Activated B cell treated with CpG ODN at 0.5 μM for 24 hours (primary cell): ENCODE measurements around the gene IFNA1. TPM values are rescaled to one million over a fixed set of nuclear protein-coding genes. Genes with fewer than 3 reads are reported as not detected.

ENCODE experiments used
- ATAC-seq: fragments of 200-7000 bp; cut with Tn5 transposase; one replicate; pipeline ENCODE4 v1.10.0; 2021; ENCODE audit warnings: low read depth, mild to moderate bottlenecking, moderate library complexity
- CTCF ChIA-PET: fragments of 350-600 bp; sonication (Branson Sonifier 250); formaldehyde crosslinking; loops from one replicate; lab custom pipeline; 2021; ENCODE audit warnings: antibody characterized with exemption; lab: Charles Lee
- POLR2A ChIA-PET: fragments of 350-600 bp; sonication (Branson Sonifier 250); formaldehyde crosslinking; loops from one replicate; lab custom pipeline; 2021; ENCODE audit warnings: antibody characterized with exemption; lab: Charles Lee
- DNase-seq: peaks from one replicate; pipeline ENCODE4 v3.0.0; 2022
- H3K27ac Mint-ChIP-seq: one replicate; pipeline ENCODE4 v1.8.0; 2020; ENCODE audit warnings: mixed read lengths
- H3K27me3 Mint-ChIP-seq: one replicate; pipeline ENCODE4 v1.8.0; 2021; ENCODE audit warnings: mixed read lengths
- H3K36me3 Mint-ChIP-seq: one replicate; pipeline ENCODE4 v1.8.0; 2021; ENCODE audit warnings: low read depth, mixed read lengths
- H3K4me1 Mint-ChIP-seq: one replicate; pipeline ENCODE4 v1.8.0; 2021; ENCODE audit warnings: mixed read lengths
- H3K4me3 Mint-ChIP-seq: one replicate; pipeline ENCODE4 v1.8.0; 2020; ENCODE audit warnings: mild to moderate bottlenecking, mixed read lengths
- H3K9me3 Mint-ChIP-seq: one replicate; pipeline ENCODE4 v1.8.0; 2020; ENCODE audit warnings: mixed read lengths
- CTCF ChIP-seq: fragments of 200-600 bp; IDR thresholded peaks from one replicate; pipeline ENCODE4 v1.8.0; 2022; ENCODE audit warnings: antibody characterized with exemption, mild to moderate bottlenecking
- intact Hi-C: fragments of 100-400 bp; cut with micrococcal nuclease; formaldehyde crosslinking; loops from one replicate; pipeline ENCODE4 v1.15.1; 2024
- total RNA-seq: library from RNA; stranded (reverse); gene quantifications from 2 replicates; pipeline ENCODE4 v1.2.3, GENCODE V29; 2022

IFNA1 gene
- total RNA-seq, 1 donor from 2014 or later: not detected

GRCh38 chr9:21402386-21403251 lies 37.6 kb upstream of the IFNA1 start:
- peak overlapping the region; percentile 42 for H3K4me3 Mint-ChIP-seq
- H3K27me3 Mint-ChIP-seq: peaks cover 53% of the 10 kb centered on the region
- H3K27ac Mint-ChIP-seq: no peak overlapping the region
- no peak for DNase-seq
- H3K4me1 Mint-ChIP-seq: peaks cover 11% of the 10 kb centered on the region
- no peak for TF ChIP-seq CTCF
- no peaks in the 10 kb centered on the region for H3K36me3 Mint-ChIP-seq
- H3K9me3 Mint-ChIP-seq: no peaks in the 10 kb centered on the region
- POLR2A ChIA-PET: no interaction called here
- intact Hi-C loops: loop anchor here (2.0 kb wide), 1 partner anchor 14 kb away; no protein-coding TSS in a partner anchor
- no peak for ATAC-seq
- CTCF ChIA-PET: interaction anchor here (0.5 to 1.8 kb wide), 4 partner anchors 9 to 76 kb away, joined by 3 to 8 read pairs (median 5); no protein-coding TSS in a partner anchor

GRCh38 chr9:21404146-21404545 lies 36.1 kb upstream of the IFNA1 start:
- Mint-ChIP-seq H3K9me3 (no peaks in the 10 kb centered on the region), H3K4me3 (no peak overlapping the region), H3K27ac (no peak overlapping the region), H3K4me1 (peaks cover 11% of the 10 kb centered on the region), H3K36me3 (no peaks in the 10 kb centered on the region), H3K27me3 (peaks cover 46% of the 10 kb centered on the region)
- no peak for TF ChIP-seq CTCF
- POLR2A ChIA-PET: no interaction called here
- DNase-seq (no peak), ATAC-seq (no peak)
- CTCF ChIA-PET: no interaction called here
- intact Hi-C loops: loop anchor here (2.0 kb wide), 1 partner anchor 21 kb away; no protein-coding TSS in a partner anchor

DNA sequence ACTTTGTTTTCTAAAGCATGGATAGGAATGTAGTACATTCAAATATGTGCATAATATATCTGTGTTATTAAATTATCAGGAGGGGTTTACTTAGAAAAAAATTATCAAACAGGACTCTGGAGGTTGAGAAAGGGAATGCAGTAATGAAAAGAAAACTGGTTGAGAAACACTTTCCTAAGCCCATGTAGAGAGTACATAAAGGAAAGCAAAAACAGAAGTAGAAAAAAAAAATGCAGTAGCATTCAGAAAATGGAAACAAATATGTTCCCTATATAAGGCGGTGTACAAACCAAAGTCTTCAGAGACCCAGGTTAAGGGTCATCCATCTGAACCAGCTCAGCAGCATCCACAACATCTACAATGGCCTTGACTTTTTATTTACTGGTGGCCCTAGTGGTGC lies 31.4 kb upstream of the IFNA1 start, which contains the start of gene IFNA8:
Gene IFNA8 (plus strand): TSS at position 301 of the 400 bp plus-strand sequence. CDS start 60 bp downstream, at position 361.
- Mint-ChIP-seq H3K9me3 (no peaks in the 10 kb centered on the region), H3K27me3 (peaks cover 37% of the 10 kb centered on the region), H3K36me3 (no peaks in the 10 kb centered on the region), H3K27ac (no peak within 1 kb of the TSS), H3K4me3 (no peak within 1 kb of the TSS), H3K4me1 (peaks cover 29% of the 10 kb centered on the region)
- intact Hi-C loops: no loop called here
- ATAC-seq (no peak), DNase-seq (no peak)
- TF ChIP-seq CTCF: no peak
- CTCF ChIA-PET: interaction anchor here (1.9 kb wide), 1 partner anchor 13 kb away, joined by 8 read pairs; no protein-coding TSS in a partner anchor
- POLR2A ChIA-PET: no interaction called here

DNA sequence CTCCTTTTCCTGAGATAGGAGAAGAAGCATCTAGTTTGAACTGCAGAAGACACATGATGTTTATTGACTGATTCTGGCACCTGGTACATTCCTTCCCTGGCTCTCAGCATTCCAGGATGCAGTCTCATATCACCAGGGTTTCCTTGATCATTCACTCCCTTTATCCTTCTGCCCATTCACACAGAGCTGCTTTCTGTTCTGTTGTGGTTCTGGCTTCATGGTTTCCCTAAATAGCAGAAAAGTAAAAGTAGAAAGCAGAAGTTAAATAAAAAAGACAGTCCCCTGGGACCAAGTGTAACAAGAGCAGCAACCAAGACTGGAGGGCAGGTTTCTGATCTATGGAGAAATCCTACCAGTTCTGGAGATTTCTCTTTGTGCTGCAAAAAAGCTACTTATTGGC lies 28.1 kb upstream of the IFNA1 start:
- intact Hi-C loops: no loop called here
- Mint-ChIP-seq H3K36me3 (no peaks in the 10 kb centered on the region), H3K27me3 (peaks cover 41% of the 10 kb centered on the region), H3K4me1 (peaks cover 31% of the 10 kb centered on the region), H3K4me3 (peak overlapping the region; percentile 60), H3K27ac (no peak overlapping the region), H3K9me3 (no peaks in the 10 kb centered on the region)
- TF ChIP-seq CTCF: no peak
- DNase-seq (no peak), ATAC-seq (peak; percentile 84)
- POLR2A ChIA-PET: no interaction called here
- CTCF ChIA-PET: interaction anchor here (1.2 to 2.8 kb wide), 2 partner anchors 16 to 23 kb away, joined by 4 to 8 read pairs; no protein-coding TSS in a partner anchor

GRCh38 chr9:21413151-21413550 lies 27.1 kb upstream of the IFNA1 start:
- ChIA-PET CTCF (interaction anchor here (2.8 kb wide), 1 partner anchor 22 kb away, joined by 8 read pairs; no protein-coding TSS in a partner anchor), POLR2A (no interaction called here)
- peaks cover 44% of the 10 kb centered on the region for H3K27me3 Mint-ChIP-seq
- intact Hi-C loops: no loop called here
- H3K27ac Mint-ChIP-seq: no peak overlapping the region
- H3K4me1 Mint-ChIP-seq: peaks cover 31% of the 10 kb centered on the region
- DNase-seq: no peak
- TF ChIP-seq CTCF: no peak
- H3K36me3 Mint-ChIP-seq: no peaks in the 10 kb centered on the region
- ATAC-seq: no peak
- no peak overlapping the region for H3K4me3 Mint-ChIP-seq
- no peaks in the 10 kb centered on the region for H3K9me3 Mint-ChIP-seq
